ENCODE measurements around the gene LIX1. TPM values are rescaled to one million over a fixed set of nuclear protein-coding genes. Genes with fewer than 3 reads are reported as not detected.

Gene LIX1
- total and polyA plus RNA-seq, 2 of the 8 experiments (the other 6 are each of a cell fraction or from before 2014, with no cell fraction given) = 0.26 to 0.45 TPM

DNA sequence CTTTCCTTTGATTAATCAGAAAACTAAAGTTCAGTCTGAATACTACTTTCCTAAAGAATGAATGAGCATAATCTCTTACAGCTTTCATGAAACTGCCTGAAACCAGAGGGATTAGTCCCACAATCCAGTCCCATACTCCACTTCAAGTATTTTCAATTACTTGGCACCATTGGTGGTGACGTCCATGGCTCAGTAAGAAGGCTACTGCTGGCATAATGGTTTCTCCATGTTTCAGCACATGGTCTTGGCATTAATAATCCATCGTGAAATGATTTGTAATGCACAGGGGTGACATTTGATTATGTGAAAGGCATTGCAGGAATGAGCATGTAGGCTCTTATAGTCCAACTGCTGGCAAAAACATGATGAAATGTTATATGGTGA is 23.4 kb downstream of the LIX1 start (continued):
- TF ChIP-seq, protein P1, sequence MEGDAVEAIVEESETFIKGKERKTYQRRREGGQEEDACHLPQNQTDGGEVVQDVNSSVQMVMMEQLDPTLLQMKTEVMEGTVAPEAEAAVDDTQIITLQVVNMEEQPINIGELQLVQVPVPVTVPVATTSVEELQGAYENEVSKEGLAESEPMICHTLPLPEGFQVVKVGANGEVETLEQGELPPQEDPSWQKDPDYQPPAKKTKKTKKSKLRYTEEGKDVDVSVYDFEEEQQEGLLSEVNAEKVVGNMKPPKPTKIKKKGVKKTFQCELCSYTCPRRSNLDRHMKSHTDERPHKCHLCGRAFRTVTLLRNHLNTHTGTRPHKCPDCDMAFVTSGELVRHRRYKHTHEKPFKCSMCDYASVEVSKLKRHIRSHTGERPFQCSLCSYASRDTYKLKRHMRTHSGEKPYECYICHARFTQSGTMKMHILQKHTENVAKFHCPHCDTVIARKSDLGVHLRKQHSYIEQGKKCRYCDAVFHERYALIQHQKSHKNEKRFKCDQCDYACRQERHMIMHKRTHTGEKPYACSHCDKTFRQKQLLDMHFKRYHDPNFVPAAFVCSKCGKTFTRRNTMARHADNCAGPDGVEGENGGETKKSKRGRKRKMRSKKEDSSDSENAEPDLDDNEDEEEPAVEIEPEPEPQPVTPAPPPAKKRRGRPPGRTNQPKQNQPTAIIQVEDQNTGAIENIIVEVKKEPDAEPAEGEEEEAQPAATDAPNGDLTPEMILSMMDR (IDR thresholded peaks at IDR 0.05; ENCODE audit: control extremely low read depth in 1 of 3, insufficient read depth in 1 of 3, low read depth in 1 of 3, low read length in 3 of 3) = no peak
- TF ChIP-seq TAF1 (IDR thresholded peaks at IDR 0.05; ENCODE audit: low read depth, low read length) = no peak
- TF ChIP-seq, protein P2, sequence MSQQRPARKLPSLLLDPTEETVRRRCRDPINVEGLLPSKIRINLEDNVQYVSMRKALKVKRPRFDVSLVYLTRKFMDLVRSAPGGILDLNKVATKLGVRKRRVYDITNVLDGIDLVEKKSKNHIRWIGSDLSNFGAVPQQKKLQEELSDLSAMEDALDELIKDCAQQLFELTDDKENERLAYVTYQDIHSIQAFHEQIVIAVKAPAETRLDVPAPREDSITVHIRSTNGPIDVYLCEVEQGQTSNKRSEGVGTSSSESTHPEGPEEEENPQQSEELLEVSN (IDR thresholded peaks at IDR 0.05) = no peak
- TF ChIP-seq SRF (IDR thresholded peaks at IDR 0.05; ENCODE audit: low read depth, low read length) = no peak
- TF ChIP-seq SIN3A (conservative IDR thresholded peaks at IDR 0.05 in 1 of 2, IDR thresholded peaks at IDR 0.05 in 1 of 2; ENCODE audit: low read depth in 1 of 2, low read length in 2 of 2) = no peak
